Prostate gland (tissue), 2 donors: ENCODE results near the gene PCSK6.

Source experiments
- POLR2A ChIP-seq: fragments of 450-650 bp; IDR thresholded peaks from one replicate; pipeline ENCODE4 v1.6.1; 2016; ENCODE audit warnings: antibody characterized with exemption, mild to moderate bottlenecking
- POLR2AphosphoS5 ChIP-seq: sonication (generic); formaldehyde crosslinking; IDR thresholded peaks from one replicate; pipeline ENCODE4 v1.6.1; 2017; ENCODE audit warnings: antibody characterized with exemption
- TF ChIP-seq, protein P1 (sequence below), 4 experiments: fragments of 200-600 bp in 2 of 4; fragments of 450-650 bp in 2 of 4; sonication (generic) in 2 of 4; IDR thresholded peaks; 1 replicate in 3 of 4; 2 replicates in 1 of 4; pipeline ENCODE4 v1.5.1; 2016 to 2019; ENCODE audit warnings: antibody characterized with exemption in 4 of 4, mild to moderate bottlenecking in 2 of 4, moderate library complexity in 2 of 4

DNA sequence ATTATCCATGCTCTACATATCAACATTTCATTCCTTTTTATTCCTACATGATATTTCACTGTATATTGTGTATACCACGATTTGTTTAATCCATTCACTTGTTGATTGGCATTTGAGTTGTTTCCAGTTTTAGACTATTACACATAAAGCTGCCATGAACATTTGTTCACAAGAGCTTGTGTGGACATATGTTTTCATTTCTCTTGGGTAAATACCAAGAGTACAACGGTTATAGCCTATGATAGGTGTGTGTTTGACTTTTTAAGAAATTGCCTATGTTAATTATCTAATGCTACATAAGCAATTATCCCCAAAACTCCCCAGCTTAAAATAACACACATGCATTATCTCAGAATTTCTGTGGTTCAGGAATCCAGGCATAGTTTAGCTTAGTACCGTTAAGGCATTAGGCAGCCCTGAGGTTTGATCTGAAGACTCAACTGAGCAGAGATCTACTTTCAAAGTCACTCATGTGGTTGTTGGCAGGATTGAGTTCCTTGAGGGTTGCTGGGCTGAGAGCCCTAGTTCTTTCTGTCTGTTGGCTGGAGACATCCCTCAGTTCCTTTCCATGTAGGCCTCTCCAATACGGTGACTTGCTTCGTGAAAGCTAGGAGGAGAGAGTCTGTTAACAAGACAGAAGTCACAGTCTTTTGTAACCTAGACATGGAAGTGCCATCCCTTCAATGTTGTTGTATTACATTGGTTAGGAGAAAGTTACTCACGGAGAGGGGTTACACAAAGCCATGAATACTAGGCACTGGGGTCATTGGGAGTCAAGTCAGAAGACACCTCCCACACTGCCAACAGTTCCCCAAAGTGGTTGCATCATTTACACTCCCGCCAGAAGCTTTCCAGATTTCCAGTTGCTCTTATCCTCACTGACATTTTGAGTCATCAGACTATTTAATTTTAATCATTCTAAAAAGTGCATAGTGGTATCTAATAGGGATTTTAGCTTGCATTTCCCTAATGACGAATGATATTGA lies 21.0 kb upstream of the PCSK6 start:
- TF ChIP-seq, protein P1, sequence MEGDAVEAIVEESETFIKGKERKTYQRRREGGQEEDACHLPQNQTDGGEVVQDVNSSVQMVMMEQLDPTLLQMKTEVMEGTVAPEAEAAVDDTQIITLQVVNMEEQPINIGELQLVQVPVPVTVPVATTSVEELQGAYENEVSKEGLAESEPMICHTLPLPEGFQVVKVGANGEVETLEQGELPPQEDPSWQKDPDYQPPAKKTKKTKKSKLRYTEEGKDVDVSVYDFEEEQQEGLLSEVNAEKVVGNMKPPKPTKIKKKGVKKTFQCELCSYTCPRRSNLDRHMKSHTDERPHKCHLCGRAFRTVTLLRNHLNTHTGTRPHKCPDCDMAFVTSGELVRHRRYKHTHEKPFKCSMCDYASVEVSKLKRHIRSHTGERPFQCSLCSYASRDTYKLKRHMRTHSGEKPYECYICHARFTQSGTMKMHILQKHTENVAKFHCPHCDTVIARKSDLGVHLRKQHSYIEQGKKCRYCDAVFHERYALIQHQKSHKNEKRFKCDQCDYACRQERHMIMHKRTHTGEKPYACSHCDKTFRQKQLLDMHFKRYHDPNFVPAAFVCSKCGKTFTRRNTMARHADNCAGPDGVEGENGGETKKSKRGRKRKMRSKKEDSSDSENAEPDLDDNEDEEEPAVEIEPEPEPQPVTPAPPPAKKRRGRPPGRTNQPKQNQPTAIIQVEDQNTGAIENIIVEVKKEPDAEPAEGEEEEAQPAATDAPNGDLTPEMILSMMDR (IDR thresholded peaks at IDR 0.05) = no peak
- TF ChIP-seq POLR2A (no peak), POLR2AphosphoS5 (no peak)
